HepG2 (cell line): ENCODE measurements around the gene DIPK1B. TPM values are rescaled to one million over a fixed set of nuclear protein-coding genes. Genes with fewer than 3 reads are reported as not detected.

Source experiments
- ELF3 ChIP-seq: IDR thresholded peaks from 2 replicates; pipeline ENCODE4 v1.6.1; 2016; ENCODE audit warnings: missing genetic modification reagents, missing compliant biosample characterization
- GFI1 ChIP-seq: sonication (generic); formaldehyde crosslinking; IDR thresholded peaks from 2 replicates; pipeline ENCODE4 v1.5.0; 2020; ENCODE audit warnings: missing genetic modification reagents, mild to moderate bottlenecking, borderline replicate concordance
- GTF3A ChIP-seq: sonication (generic); formaldehyde crosslinking; conservative IDR thresholded peaks from 2 replicates; pipeline ENCODE4 v1.4.0; 2020; ENCODE audit warnings: mild to moderate bottlenecking, missing genetic modification reagents
- GZF1 ChIP-seq: sonication (generic); formaldehyde crosslinking; IDR thresholded peaks from 2 replicates; pipeline ENCODE4 v1.5.1; 2020; ENCODE audit warnings: mild to moderate bottlenecking, missing genetic modification reagents
- HNF1A ChIP-seq, 2 experiments: sonication (generic) in 1 of 2; formaldehyde crosslinking in 1 of 2; IDR thresholded peaks; 2 replicates each; pipeline versions ENCODE4 v1.4.0 to v1.6.1; 2016 to 2020; ENCODE audit warnings: borderline replicate concordance in 1 of 2, low read depth in 1 of 2, mild to moderate bottlenecking in 1 of 2, missing genetic modification reagents in 1 of 2
- HOXA7 ChIP-seq: sonication (generic); formaldehyde crosslinking; IDR thresholded peaks from 2 replicates; pipeline ENCODE4 v1.8.1; 2022; ENCODE audit warnings: mild to moderate bottlenecking, missing genetic modification reagents, moderate library complexity
- JUND ChIP-seq: sonication (generic); formaldehyde crosslinking; IDR thresholded peaks from 2 replicates; pipeline ENCODE4 v1.8.0; 2022; ENCODE audit warnings: mild to moderate bottlenecking, missing genetic modification reagents
- KDM2A ChIP-seq: sonication (generic); formaldehyde crosslinking; IDR thresholded peaks from 2 replicates; pipeline ENCODE4 v1.4.0; 2020; ENCODE audit warnings: low read depth, missing genetic modification reagents, borderline replicate concordance
- MED1 ChIP-seq: sonication (generic); formaldehyde crosslinking; IDR thresholded peaks from 2 replicates; pipeline ENCODE4 v1.4.0; 2020; ENCODE audit warnings: missing genetic modification reagents
- MIXL1 ChIP-seq: IDR thresholded peaks from 2 replicates; pipeline ENCODE4 v1.6.1; 2016
- NFKBIZ ChIP-seq: IDR thresholded peaks from 2 replicates; pipeline ENCODE4 v1.6.1; 2018; ENCODE audit warnings: missing genetic modification reagents, missing compliant biosample characterization
- SRSF1 ChIP-seq: fragments of 200-400 bp; formaldehyde crosslinking; optimal IDR thresholded peaks from 2 replicates; pipeline ENCODE3; 2017; ENCODE audit warnings: mild to moderate bottlenecking, low read depth, low read length, moderate library complexity
- STAG1 ChIP-seq: sonication (generic); formaldehyde crosslinking; IDR thresholded peaks from 2 replicates; pipeline ENCODE4 v1.4.0; 2020; ENCODE audit warnings: missing genetic modification reagents
- UBTF ChIP-seq: sonication (generic); formaldehyde crosslinking; IDR thresholded peaks from 2 replicates; pipeline ENCODE4 v1.4.0; 2020; ENCODE audit warnings: mild to moderate bottlenecking, missing genetic modification reagents
- ZNF292 ChIP-seq: sonication (generic); formaldehyde crosslinking; IDR thresholded peaks from 2 replicates; pipeline ENCODE4 v1.8.1; 2022; ENCODE audit warnings: mild to moderate bottlenecking, low read depth, missing genetic modification reagents, borderline replicate concordance
- ZNF3 ChIP-seq: IDR thresholded peaks from 2 replicates; pipeline ENCODE4 v1.7.0; 2017; ENCODE audit warnings: inconsistent platforms
- ZNF660 ChIP-seq: sonication (generic); formaldehyde crosslinking; IDR thresholded peaks from 2 replicates; pipeline ENCODE4 v1.5.1; 2020; ENCODE audit warnings: mild to moderate bottlenecking, low read depth, missing genetic modification reagents, borderline replicate concordance
- ZSCAN30 ChIP-seq: sonication (generic); formaldehyde crosslinking; IDR thresholded peaks from 2 replicates; pipeline ENCODE4 v1.5.0; 2020; ENCODE audit warnings: mild to moderate bottlenecking, missing genetic modification reagents
- ZSCAN9 ChIP-seq: IDR thresholded peaks from 2 replicates; pipeline ENCODE4 v1.6.1; 2016; ENCODE audit warnings: borderline replicate concordance
- polyA plus RNA-seq, 8 experiments: library from polyadenylated mRNA; depleted of rRNA in 3 of 8; stranded (reverse) in 7 of 8; unstranded in 1 of 8; fragments of >200 nt; fragmentation: Illumina TruSeq in 4 of 8; extraction: Trizol in 4 of 8; gene quantifications; 2 replicates each; pipeline versions ENCODE4 v1.2.1 to v1.2.3, GENCODE V29; 2011 to 2016; ENCODE audit warnings: low read depth in 4 of 8, missing spikeins in 1 of 8, mixed read lengths in 1 of 8; ENCODE audit not compliant: insufficient read depth in 1 of 8
- total RNA-seq, 5 experiments: library from RNA; depleted of rRNA; stranded (reverse); fragments of >200 nt; fragmentation: Illumina TruSeq; extraction: Trizol; gene quantifications; 2 replicates each; pipeline ENCODE4 v1.2.3, GENCODE V29; 2016; ENCODE audit warnings: low read depth in 1 of 5
- TF ChIP-seq, protein P1 (sequence below): sonication (generic); formaldehyde crosslinking; IDR thresholded peaks from 2 replicates; pipeline ENCODE4 v1.4.0; 2020; ENCODE audit warnings: missing genetic modification reagents
- TF ChIP-seq, protein P2 (sequence below): sonication (generic); formaldehyde crosslinking; IDR thresholded peaks from 2 replicates; pipeline ENCODE4 v1.5.0; 2020; ENCODE audit warnings: missing genetic modification reagents

The DIPK1B gene
- total and polyA plus RNA-seq, 2 of the 13 experiments (the other 11 are each of a cell fraction or from before 2014, with no cell fraction given), result 0.18 to 3.9 TPM

GRCh38 chr9:136693490-136694162 is 18.7 kb upstream of the DIPK1B start (continued):
- TF ChIP-seq GTF3A (CRISPR knock-in tag) (no peak), ELF3 (CRISPR knock-in tag) (peak; percentile 67), GFI1 (CRISPR knock-in tag) (0 out of 2 replicates have a peak, but pooled peaks have one; percentile 15), GZF1 (peak; percentile 57; the same call in 1 of the 2 replicates), HOXA7 (CRISPR knock-in tag) (no peak), MED1 (peak; percentile 86), ZNF3 (CRISPR knock-in tag) (no peak), HNF1A (IDR thresholded peaks at IDR 0.05; ENCODE audit: low read depth) (peak; percentile 57; the same call in 1 of the 2 replicates), HNF1A (CRISPR knock-in tag; IDR thresholded peaks at IDR 0.05; ENCODE audit: borderline replicate concordance) (0 out of 2 replicates have a peak, but pooled peaks have one; percentile 63), UBTF (peak; percentile 58; the same call in 1 of the 2 replicates), ZSCAN9 (CRISPR knock-in tag) (no peak), STAG1 (CRISPR knock-in tag) (no peak), ZNF292 (CRISPR knock-in tag) (peak; percentile 96), JUND (CRISPR knock-in tag) (peak; percentile 85), NFKBIZ (no peak), ZNF660 (no peak), MIXL1 (CRISPR knock-in tag) (0 out of 2 replicates have a peak, but pooled peaks have one; percentile 25), ZSCAN30 (no peak), KDM2A (CRISPR knock-in tag) (no peak), SRSF1 (no peak)
- TF ChIP-seq, protein P1, sequence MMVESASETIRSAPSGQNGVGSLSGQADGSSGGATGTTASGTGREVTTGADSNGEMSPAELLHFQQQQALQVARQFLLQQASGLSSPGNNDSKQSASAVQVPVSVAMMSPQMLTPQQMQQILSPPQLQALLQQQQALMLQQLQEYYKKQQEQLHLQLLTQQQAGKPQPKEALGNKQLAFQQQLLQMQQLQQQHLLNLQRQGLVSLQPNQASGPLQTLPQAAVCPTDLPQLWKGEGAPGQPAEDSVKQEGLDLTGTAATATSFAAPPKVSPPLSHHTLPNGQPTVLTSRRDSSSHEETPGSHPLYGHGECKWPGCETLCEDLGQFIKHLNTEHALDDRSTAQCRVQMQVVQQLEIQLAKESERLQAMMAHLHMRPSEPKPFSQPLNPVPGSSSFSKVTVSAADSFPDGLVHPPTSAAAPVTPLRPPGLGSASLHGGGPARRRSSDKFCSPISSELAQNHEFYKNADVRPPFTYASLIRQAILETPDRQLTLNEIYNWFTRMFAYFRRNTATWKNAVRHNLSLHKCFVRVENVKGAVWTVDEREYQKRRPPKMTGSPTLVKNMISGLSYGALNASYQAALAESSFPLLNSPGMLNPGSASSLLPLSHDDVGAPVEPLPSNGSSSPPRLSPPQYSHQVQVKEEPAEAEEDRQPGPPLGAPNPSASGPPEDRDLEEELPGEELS (CRISPR knock-in tag), result peak; percentile 74; the same call in 1 of the 2 replicates
- TF ChIP-seq, protein P2, sequence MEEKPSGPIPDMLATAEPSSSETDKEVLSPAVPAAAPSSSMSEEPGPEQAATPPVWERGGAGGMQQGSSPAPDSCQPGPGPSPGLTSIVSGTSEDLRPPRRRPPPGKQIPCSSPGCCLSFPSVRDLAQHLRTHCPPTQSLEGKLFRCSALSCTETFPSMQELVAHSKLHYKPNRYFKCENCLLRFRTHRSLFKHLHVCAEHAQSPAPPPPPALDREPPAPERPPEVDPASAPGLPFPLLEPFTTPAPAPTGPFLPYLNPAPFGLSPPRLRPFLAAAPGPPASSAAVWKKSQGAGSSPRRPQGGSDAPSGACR, result peak; percentile 40
